Measurements from ENCODE around the gene LMLN. TPM values are rescaled to one million over a fixed set of nuclear protein-coding genes. Genes with fewer than 3 reads are reported as not detected.

LMLN gene
- total and polyA plus RNA-seq, 7 donors = 0.23 to 7.5 (median 3.3) TPM

GRCh38 chr3:198071602-198072287 lies 111.7 kb downstream of the LMLN start:
- TF ChIP-seq POLR2AphosphoS5 (IDR thresholded peaks at IDR 0.05) = no peak
- no peak for TF ChIP-seq CTCF (IDR thresholded peaks at IDR 0.05)
- no peak for TF ChIP-seq EP300 (IDR thresholded peaks at IDR 0.05)
- WGBS, 2 donors = 46 to 55% methylated on average over 4 of the region's 4 CpGs
- no peak for DNase-seq
- H3K36me3 ChIP-seq = no peaks in the 10 kb centered on the region
- no peak overlapping the region for H3K4me3 ChIP-seq
- H3K9me3 ChIP-seq = no peaks in the 10 kb centered on the region
- peaks cover 0 to 8% (median 5%) of the 10 kb centered on the region in 4 donors for H3K4me1 ChIP-seq
- peaks cover 0 to 8% (median 0%) of the 10 kb centered on the region in 3 donors for H3K27me3 ChIP-seq
- intact Hi-C loops (cut with DNase I) = no loop called here
- H3K27ac ChIP-seq = no peak overlapping the region

- no peak for DNase-seq
- no peaks in the 10 kb centered on the region for H3K36me3 ChIP-seq
- peaks cover 0 to 21% (median 20%) of the 10 kb centered on the region in 4 donors for H3K4me1 ChIP-seq
- TF ChIP-seq CTCF (IDR thresholded peaks at IDR 0.05) (no peak), POLR2AphosphoS5 (IDR thresholded peaks at IDR 0.05) (no peak)
- intact Hi-C loops (cut with DNase I) = no loop called here
- peaks cover 16 to 56% (median 36%) of the 10 kb centered on the region in 3 donors for H3K27me3 ChIP-seq
- H3K4me3 ChIP-seq = no peak overlapping the region
- H3K27ac ChIP-seq = no peak overlapping the region
- H3K9me3 ChIP-seq = no peaks in the 10 kb centered on the region
- 30 to 45% methylated on average over 8 of the region's 8 CpGs for WGBS, 2 donors
Measured at GRCh38 chr3:198076722-198077308, 116.8 kb downstream of the LMLN start.

GRCh38 chr3:198079771-198080520 lies 119.9 kb downstream of the LMLN start:
- no peak for DNase-seq
- 6 to 7% methylated on average over 47 of the region's 47 CpGs for WGBS, 2 donors
- Histone ChIP-seq H3K27me3 (peaks cover 19 to 85% (median 38%) of the 10 kb centered on the region in 3 donors), H3K4me1 (peaks cover 0 to 21% (median 20%) of the 10 kb centered on the region in 4 donors), H3K27ac (peak overlapping the region in 1 of 4 donors; percentile 33), H3K9me3 (no peaks in the 10 kb centered on the region), H3K4me3 (peak overlapping the region; percentile 36 to 49 (median 42)), H3K36me3 (no peaks in the 10 kb centered on the region)
- intact Hi-C loops (cut with DNase I) = loop anchor here (10.0 kb wide), 1 partner anchor 125 kb away; the partner anchor contains the start of gene RPL35A
- TF ChIP-seq EP300 (IDR thresholded peaks at IDR 0.05) (no peak), CTCF (IDR thresholded peaks at IDR 0.05) (no peak), POLR2AphosphoS5 (IDR thresholded peaks at IDR 0.05) (no peak), POLR2A (IDR thresholded peaks at IDR 0.05) (no peak)

GRCh38 chr3:198080521-198081384 lies 120.7 kb downstream of the LMLN start:
- WGBS, 2 donors = 1 to 2% methylated on average over 86 of the region's 86 CpGs
- peak in 1 of 4 experiments; percentile 80 for TF ChIP-seq CTCF (IDR thresholded peaks at IDR 0.05)
- TF ChIP-seq POLR2A (IDR thresholded peaks at IDR 0.05) = no peak
- peak overlapping the region in 1 of 4 donors; percentile 33 for H3K27ac ChIP-seq
- peaks cover 0 to 21% (median 20%) of the 10 kb centered on the region in 4 donors for H3K4me1 ChIP-seq
- intact Hi-C loops (cut with DNase I) = loop anchor here (10.0 kb wide), 1 partner anchor 126 kb away; the partner anchor contains the start of gene RPL35A
- no peaks in the 10 kb centered on the region for H3K36me3 ChIP-seq
- H3K4me3 ChIP-seq = peak overlapping the region; percentile 36 to 49 (median 42)
- DNase-seq = peak; percentile 78
- H3K27me3 ChIP-seq = peaks cover 19 to 93% (median 38%) of the 10 kb centered on the region in 3 donors
- H3K9me3 ChIP-seq = no peaks in the 10 kb centered on the region
